Hindlimb muscle (tissue), 1 donor: ENCODE results near the gene ABLIM3. TPM values are rescaled to one million over a fixed set of nuclear protein-coding genes. Genes with fewer than 3 reads are reported as not detected.

ENCODE experiments used
- DNase-seq: peaks from one replicate; pipeline ENCODE4 v3.0.0-alpha.2; 2013
- polyA plus RNA-seq: library from polyadenylated mRNA; unstranded; fragments of 120-200 nt; gene quantifications from one replicate; pipeline ENCODE4 v1.2.1, GENCODE V29; 2013; ENCODE audit not compliant: insufficient read length

The ABLIM3 gene
- polyA plus RNA-seq, 1 donor = 91.2 TPM

DNA sequence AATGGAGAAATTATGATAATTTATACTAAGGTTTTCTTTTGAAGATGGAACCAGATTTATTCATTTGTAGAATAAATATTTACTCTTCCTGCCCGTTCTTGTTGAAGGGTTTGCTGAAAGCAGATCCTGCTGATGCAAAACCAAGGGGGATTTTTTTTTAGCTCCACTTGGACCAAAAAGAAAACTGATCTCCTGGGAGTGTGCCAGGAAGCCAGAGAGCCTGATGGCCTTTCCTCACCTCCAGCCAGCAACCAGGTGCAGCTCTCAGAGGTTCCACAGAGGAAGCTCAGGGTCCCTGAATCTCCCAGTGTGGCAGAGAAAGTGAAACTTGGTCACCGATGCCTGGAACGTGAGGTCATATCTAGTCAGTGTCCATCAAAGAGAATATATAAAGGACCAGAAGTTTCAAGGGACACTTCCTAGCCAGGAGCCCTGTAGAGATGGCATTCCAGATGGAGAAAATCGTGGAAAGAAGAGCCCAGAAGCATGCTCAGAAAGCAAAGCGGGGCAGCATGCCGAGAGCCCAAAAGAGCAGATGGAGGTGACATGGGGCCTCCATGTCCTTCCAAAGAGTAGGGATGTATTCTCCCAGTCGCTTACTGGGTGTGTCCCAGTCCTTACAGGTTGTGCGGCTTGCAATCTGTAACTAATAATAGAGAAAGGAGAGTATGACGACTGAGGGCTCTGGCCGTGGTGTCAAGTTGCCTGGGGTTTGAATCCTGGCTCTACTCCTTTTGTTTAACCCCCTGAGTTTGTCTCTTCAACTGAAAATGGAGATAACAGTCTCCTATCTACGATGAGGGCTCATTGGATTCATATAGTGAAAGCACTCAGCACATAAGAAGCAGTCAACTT is 142.6 kb downstream of the ABLIM3 start:
- no peak for DNase-seq

DNA sequence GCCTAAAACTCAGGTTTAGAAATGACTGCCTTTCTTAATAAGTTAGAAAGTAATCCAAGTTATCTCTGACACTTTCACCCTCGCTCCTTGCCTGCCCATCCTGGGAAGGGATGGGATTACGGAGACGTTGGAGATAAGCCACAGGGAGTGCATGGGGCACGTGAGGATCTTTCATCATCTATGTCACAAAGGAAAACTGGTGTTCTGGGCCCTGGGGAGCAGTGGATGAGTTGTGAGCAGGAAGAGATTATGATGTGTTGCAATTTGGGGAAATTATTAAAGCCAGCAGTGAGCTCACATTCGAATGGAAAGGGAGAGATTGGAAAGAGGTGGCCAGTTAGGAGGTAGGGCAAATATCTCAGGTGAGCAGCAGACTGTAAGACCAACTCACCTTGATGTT is 143.2 kb downstream of the ABLIM3 start:
- DNase-seq = no peak

DNA sequence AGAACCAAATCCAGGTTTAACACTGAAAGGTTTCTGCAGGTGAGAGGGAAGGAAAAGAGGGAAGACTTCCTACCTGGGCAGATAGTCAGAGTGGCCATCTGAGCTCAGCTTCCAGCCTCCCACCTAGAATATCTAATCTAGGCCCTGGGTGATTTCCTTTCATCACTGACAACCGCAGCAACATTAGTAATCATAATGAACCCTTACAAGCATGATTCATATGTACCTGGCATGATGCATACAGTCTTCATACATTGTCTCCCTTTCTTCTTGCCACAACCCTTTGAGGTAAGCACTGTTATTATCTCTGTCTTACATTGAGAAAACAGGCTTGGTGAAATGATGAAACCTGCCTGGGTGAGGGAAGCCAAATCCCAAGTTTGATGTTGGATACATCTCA is 143.9 kb downstream of the ABLIM3 start:
- no peak for DNase-seq

DNA sequence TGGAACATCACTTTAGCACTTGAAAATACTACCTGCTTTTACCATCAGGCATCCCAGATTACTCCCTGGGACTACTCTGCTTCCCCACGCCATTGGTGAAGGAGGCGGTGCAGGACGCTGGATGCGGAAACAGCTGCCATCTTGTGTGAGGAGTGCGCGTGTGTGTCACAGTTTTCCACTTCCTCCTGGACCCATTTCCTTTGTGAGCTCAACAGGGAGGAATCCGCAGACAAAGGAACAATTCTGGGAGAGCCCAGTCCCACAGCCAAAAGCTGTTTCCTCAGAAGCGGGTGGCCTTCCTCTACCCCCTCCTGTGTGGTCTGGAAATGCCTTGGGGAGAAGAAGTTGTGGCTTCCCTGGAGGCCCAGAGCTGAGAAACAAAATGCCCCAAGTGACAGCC is 147.1 kb downstream of the ABLIM3 start:
- DNase-seq = peak; percentile 56

DNA sequence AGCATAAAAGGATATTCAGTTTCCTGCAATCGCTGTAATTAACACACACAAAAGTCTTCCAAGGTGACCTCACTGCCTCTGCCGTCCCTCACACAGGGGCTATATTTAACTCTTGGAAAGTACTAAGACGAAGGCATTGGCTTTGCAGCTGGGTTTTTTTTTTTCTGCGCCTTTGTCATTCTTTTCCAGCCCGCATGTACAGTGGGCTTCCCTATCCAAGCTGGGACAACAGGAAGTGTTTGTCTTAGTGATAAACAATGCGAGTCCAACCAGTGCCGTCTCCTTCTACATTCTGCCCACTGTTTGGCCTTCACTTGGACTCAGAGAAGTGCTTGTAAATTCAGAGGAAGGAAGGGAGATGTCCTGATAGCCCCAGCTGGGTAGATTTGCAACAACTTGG is 148.0 kb downstream of the ABLIM3 start:
- DNase-seq = no peak

DNA sequence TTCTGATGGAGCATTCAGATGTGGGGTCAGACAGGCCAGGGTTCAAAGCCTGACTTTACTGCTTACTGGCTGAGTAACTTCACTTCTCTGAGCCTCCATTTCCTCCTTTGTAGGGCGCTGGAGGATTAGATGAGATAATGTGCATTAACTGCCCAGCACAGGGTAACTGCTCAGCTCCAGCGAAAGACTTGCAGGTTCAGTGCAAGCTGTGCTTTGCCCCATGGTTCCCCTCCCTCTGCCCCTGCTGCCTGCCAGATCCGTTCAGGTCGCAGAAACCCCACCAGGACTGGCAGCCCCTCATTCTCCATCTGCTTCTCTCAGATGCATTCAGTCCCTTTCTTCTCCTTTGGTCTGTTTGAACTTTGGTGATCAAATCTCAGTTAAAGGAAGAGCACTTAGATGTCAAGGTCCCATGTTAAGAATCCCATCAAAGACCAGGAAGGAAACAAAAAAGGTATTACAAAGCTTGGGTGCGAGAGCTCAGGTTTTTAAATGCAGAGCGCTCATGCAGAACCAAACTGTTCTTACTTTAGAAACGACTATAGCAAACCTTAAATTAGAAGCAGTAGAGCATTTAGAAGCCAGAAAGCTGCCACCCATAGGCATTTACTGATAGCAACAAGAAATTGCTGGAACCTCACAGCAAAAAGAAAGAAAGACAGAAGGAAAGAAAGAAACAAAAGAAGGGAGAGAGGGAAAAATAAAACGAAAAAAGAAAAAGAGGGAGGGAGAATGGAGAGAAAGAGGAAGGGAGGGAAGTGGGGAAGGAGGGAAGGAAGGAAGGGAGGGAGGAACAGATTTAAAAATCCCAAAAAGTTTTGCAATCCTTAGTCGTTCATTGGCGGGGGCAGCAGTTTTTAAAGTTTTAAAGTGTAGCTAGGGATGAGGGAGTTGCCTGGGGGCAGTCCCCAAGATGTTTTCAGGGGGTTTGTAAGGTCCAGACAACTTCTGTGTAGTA is 153.9 kb downstream of the ABLIM3 start:
- DNase-seq = no peak

DNA sequence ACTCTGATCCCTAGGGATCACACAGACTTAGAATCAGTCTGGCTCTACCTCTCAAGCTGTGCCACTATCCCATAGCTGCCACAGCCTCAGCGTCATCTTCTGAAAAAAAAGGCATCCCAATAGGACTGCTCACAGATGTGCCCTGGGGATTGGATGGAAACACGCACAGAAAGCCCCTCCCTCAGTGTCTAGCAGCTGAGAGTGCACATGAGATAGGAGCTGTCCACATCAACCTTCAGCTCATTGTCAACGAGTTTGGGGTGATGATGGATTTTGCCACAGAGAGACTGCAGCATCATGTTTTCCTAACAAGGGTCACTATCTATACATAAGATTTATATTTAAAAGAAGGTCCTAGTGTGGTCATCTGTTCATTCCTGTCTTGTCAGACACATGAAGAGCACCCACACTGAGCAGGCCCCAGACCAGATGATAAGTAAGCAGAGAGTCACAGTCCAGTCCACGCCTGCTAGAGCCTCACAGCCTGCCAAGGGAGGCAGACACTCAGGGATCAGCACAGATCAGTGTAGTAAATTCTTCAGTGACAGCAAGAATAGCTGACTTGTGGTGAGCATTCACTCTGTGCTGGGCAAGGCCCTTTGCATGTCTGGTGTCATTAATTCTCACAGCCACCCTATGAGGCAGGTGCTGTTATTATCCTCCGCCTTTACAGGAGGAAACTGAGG is 156.2 kb downstream of the ABLIM3 start:
- no peak for DNase-seq

DNA sequence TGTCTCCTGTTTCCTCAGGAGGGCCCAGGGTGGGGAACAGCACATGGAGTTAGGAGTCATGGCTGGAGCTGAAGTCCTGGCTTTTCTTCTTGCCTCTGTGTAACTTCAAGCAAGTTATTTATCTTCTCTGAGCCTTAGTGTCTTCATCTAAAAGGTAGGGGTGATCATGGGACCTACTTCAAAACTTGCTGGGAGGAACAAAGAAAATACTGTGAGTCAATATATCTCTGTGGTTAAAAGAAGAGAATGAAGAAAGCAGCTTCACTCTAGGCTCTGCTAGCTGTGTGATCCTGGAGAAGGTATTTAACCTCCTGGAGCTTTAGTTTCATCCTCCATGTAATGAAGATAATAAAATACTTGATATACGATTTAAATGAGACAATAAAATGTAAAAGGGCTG is 156.9 kb downstream of the ABLIM3 start:
- DNase-seq = no peak

DNA sequence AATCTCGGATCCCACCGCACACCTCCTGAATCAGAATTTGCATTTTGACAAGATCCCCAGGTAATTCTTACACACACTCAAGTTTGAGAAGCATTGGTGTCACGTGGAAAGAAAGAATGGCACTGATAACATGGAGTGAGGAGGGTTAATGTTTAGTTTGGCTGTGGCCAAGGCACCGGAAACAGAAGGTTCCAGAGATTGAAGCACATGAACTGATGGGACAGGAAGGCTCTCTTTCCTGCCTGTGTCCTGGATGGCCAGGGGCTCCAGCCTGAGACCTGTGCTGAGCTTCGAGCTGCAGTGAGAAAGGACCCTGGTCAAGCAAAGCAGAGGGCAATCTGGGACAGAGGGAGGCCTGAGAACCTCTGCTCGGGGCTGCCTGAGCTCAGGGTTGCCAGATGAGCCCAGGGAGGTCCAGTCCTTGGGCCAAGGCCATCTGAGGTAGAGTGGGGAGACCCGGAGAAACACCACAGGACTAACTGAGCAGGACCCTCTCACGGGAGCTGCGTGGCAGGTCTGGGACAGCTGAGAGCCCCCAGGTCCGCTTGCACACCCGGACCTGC is 157.6 kb downstream of the ABLIM3 start:
- DNase-seq = no peak

DNA sequence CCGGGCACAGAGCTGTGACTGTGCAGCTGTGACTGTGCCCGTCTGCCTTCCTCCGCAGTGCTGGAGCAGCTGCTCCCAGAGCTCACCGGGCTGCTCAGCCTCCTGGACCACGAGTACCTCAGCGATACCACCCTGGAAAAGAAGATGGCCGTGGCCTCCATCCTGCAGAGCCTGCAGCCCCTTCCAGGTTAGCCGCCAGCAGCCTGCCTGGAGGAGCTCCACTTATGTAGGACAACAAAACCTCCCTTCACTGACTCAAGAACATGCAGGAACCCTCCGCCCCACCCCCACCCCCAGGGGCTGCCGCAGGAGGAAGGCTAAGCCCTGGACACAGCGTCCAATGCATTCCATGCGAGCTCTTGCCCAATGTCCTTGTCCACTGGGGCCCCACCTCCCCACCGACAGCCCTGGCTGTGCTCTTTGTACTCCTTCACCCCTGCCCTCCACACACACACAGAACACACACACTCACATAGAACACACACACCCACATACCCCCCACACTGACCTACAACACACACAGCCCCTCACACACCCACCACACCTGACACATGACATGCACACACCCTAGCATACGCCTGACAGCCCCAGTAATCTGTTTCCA is 158.3 kb downstream of the ABLIM3 start:
- DNase-seq = no peak

DNA sequence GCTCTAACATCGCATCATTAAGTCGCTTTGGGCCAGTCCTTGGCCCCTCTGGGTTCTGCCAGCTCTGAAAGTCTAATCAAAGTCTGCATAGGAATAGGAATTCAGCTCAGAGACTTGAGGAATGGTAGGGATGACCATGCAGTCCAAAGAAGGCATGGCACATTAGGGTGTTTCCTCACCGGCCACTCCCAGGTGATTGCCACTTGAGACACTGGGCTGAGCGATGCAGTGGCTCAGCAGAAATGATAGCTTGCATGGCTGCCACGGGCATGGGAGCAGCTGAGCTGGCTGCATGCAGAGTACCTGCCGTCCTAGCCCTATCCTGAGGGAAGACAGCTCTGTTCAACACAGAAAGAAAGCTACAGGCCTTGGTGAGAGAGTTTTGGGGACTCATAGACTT is 159.1 kb downstream of the ABLIM3 start:
- no peak for DNase-seq

DNA sequence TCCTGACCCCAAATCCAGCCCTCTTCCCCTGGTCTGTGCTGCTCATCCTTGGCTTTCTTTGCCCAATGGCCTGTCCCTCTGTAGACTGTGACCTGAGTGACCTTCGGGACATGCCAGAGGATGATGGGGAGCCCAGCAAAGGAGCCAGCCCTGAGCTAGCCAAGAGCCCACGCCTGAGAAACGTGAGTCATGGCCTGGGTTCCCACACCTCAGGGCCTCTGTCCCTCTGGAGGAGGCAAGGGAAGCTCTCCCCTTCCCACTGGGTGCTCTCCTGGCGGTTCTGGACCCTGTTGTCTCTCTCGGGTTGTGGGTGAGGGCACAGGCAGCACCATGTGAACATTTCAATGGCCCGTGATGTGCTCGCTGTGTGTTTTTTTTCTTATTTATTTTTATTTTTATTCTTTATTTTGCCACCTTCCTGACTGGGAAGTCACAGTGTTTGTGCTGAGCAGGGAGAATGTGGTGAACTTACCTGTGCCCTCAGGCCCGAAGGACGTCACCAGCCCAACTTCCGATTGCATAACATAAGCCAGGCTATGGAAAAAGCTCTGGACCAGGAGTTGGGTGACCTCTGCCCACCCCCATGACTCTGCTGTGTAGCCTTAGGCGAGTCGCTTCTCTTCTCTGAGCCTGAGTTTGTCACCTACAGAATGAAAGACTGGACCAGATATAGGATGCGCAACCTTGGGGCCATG is 159.9 kb downstream of the ABLIM3 start:
- no peak for DNase-seq

DNA sequence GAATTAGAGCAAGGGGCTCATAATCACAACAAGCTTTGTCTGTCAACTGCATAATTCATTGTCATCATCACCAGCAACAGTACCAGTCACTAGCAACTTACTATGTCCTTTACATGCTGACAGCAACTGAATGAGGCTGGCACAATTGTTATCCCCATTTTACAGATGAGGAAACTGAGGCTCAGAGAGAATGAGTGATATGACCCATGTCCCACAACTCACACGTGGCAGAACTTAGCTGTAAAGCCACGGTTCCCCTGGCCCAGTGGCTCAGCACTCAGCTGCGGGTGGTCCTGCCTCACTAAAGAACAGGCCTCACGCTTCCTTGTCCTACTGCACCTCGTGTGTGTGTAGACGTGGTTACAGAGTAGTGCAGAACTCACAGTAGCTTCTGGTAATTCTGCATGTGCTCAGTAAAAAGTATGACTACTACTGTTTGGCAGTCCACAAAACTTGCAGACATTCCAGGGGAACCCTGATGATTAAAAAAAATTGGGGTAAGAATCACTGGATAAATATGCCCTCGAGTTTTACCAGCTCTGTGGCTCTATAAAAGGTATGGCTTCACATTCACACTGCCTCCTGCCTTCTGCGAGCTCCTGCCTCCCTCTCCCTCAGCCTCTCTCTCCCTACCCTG is 160.6 kb downstream of the ABLIM3 start:
- no peak for DNase-seq

DNA sequence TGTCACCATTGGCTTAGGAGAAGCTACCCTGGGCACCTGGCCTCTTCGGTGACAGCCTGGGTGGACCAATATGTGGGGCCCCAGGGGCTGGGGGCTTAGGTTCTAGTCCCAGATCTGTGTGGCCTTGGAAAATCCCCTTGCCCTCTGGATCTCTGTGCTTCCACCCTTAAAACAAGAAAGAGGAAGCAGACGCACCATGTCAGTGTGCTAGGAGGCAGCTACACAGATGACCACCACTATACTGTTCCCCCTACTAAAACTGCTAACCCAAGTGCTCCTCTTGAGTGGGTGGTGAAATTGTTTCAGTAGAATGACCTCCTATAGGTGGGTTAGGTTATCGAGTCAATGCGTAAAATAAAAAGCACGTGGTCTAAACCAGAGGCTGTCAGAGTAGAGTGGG is 161.3 kb downstream of the ABLIM3 start:
- no peak for DNase-seq

DNA sequence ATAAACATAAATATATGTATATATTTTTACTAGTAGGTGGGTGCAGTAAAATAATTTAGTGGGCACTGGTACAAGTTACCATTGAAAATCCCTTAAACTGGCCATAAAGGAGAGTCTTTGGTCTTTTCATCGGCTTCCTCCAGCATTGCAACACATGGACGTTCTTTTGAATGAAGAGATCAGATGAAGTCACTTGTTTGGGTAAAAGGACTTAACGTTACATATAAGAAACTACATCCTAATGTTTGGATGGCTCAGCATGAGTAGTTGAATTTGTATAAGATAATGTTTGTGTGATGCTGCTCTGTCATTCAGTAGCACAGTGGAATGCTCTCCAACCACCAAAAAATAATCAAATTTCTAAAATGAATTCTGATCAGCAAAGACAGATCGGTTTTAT is 161.9 kb downstream of the ABLIM3 start:
- no peak for DNase-seq

DNA sequence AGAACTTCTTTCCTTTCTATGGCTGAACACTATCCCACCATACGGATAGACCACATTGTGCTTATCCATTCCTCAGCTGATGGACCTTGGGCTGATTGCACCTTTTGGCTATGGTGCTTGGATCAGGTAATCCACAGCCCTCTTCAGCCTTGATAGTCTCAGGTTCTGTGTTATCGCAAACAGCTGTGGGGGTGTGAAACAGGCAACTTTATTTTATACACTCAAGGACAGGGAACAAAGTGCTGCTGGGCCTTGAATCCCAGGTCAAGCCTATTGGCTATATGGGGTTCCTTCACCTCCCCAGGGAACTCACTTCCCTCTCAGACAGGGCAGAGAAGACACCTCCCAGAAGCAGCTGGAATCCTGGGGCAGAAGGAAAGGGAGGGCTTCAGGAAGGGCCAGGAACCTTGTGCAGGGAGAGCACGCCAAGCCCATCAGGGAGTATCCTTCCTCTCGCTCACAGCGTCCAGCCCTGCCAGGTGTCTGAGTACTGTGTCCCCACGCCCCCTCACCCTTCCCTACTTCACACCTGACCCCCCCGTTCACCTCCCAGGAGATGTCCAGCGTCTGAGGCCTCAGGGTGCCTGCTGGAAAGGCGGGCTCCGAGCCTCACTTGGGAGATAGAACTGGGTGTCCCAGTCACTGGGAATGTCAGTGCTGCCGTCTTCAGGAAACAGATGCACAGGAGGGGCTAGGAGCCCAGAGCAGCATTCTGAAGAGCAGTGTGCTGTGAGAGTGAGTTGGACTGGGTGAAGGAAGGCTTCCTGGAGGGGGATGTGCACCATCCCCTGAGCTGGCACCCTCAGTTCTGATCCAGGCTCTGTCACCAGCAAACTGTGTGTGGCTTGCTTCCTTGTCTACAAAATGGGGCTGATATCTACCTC is 163.1 kb downstream of the ABLIM3 start:
- no peak for DNase-seq

DNA sequence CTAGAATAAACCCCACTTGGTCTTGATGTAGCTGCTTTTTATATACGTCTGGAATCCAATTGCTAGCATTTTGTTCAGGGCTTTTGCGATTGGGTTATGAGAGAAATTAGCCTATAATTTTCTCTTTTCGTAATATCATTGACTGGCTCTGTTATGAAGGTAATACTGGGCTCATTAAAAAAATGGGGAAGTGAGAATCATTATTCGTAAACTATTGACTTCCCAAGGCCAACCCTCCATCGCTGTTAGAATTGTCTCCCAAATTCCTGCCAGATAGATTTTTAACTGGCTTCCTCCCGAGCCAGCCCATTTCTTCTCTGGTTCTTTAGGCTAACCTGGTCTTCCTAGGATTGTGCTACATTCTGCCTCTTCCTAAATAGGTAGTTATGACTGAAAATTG is 168.1 kb downstream of the ABLIM3 start:
- DNase-seq = no peak
